Muscle of back (tissue), 11 donors: ENCODE results near the gene IL13. TPM values are rescaled to one million over a fixed set of nuclear protein-coding genes. Genes with fewer than 3 reads are reported as not detected.

Experiments
- DNase-seq, 3 donors: peaks; one replicate each; pipeline versions ENCODE4 v3.0.0 to v3.0.0-alpha.2; 2013
- polyA plus RNA-seq, 10 donors: library from polyadenylated mRNA; unstranded; fragments of 120-200 nt; gene quantifications; one replicate each; pipeline ENCODE4 v1.2.1, GENCODE V29; 2013; ENCODE audit not compliant: insufficient read length in 10 of 10

The IL13 gene
- polyA plus RNA-seq, 10 donors, result 0.16 to 0.41 (median 0.20) TPM; not detected in 7

DNA sequence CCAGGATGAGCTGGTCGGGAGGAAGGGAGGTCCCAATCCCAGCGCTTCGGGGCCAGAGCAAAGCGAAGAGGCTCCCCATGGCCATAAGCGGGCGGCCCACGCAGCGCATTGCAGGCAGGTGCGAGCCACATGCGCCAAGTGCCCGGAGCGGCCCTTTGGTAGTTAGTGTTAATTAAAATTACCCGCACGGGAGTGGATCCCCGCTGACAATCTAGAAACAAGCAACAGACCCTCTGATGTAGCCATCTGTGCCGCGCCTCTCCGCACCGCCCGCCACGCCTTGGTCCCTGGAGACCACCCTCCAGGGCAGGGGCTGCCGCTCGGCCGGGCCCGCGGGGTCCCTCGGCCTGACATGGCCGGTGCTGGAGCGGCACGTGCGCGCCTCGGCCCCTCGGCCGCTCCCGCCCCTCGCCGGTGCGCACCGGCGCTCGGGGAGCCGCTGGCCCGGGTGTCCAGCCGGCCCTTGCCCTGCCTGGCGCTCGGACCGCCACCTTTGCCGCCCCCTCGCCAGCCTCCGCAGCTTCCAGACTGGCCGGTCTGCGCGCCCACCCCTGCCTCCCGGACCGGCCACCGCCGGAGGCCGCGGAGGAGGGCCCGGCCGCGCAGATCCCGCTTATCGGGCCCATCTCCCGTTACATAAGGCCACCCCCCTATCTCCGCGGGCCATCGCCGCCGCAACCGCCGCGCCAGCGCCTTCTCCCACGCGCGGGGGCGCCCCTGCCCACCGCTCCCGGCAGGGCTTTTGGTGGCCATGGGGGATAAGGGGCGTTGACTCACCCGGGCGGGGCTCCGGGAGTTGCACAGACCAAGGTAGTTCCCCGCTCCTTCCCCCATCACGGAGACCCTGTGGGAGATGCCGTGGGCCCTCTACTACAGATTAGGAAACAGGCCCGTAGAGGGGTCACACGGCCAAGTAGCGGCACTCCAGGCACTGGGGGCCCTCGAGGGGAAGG lies 1.9 kb upstream of the IL13 start:
- peak in 2 of 3 donors; percentile 7 to 53 for DNase-seq

DNA sequence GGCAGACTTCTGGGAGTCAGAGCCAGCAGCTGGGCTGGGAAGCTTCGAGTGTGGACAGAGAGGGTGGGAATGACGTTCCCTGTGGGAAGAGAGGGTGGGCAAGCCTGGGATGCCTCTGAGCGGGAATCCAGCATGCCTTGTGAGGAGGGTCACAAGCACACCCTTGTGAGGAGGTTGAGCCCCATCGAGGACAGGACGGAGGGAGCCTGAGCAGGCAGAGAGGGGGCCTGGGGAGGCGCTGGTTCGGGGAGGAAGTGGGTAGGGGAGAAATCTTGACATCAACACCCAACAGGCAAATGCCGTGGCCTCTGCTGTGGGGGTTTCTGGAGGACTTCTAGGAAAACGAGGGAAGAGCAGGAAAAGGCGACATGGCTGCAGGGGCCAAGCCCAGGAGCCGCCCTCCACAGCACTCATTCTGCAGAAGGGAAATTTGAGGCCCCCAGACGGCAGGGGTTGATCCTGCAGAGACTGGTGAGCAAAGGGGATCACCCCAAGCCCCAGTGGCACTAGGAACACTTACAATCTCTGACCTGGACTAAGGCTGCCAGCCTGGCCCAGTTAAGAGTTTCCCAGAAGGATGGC lies 1.1 kb upstream of the IL13 start:
- DNase-seq, result no peak

DNA sequence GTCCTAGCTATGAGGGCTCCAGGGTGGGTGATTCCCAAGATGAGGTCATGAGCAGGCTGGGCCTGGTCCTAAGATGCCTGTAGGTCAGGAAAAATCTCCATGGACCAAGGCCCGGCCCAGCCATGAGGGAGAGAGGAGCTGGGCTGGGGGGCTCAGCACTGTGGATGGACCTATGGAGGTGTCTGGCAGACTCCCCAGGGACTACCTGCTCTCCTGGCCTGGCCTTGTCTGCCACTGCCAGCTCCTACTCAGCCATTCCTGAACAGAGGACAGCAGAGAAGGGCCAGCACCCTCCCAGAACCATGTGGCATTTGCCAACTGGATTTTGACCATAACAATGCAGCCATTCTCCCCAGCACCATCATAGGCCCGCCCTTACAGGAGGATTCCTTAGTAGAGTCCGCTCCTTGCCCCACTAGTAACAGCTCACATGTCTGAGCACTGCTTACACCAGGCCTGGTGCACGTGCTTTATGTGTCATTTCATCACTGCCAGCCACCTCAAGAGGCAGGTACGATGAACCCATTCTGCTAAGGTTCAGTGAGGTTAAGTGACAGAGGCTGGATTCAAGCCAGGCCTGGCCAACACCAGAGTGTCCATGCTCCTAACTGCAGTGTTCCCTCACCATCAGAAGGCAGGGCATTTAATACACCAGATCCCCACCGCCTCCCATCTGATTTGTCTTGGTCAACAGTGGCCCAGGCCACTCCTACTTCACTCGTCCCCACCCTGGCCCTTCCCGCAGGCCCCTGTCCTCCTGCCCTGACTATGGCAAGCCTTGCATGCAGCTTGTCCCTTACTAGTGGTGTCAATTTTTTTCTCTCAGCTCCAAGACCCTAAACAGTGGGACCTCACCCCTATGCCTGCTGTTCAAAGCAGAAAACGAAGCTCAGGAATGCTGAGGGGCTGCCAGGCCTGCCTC lies 669 bp downstream of the IL13 start:
- DNase-seq, result no peak

DNA sequence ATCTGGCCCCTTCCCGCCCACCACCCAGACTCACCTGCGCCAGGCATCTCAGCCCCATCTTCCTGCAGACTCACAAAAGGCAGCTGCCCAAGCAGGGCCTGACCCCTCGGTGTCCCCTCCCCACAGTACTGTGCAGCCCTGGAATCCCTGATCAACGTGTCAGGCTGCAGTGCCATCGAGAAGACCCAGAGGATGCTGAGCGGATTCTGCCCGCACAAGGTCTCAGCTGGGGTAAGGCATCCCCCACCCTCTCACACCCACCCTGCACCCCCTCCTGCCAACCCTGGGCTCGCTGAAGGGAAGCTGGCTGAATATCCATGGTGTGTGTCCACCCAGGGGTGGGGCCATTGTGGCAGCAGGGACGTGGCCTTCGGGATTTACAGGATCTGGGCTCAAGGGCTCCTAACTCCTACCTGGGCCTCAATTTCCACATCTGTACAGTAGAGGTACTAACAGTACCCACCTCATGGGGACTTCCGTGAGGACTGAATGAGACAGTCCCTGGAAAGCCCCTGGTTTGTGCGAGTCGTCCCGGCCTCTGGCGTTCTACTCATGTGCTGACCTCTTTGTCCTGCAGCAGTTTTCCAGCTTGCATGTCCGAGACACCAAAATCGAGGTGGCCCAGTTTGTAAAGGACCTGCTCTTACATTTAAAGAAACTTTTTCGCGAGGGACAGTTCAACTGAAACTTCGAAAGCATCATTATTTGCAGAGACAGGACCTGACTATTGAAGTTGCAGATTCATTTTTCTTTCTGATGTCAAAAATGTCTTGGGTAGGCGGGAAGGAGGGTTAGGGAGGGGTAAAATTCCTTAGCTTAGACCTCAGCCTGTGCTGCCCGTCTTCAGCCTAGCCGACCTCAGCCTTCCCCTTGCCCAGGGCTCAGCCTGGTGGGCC lies 1.9 kb downstream of the IL13 start:
- no peak for DNase-seq

DNA sequence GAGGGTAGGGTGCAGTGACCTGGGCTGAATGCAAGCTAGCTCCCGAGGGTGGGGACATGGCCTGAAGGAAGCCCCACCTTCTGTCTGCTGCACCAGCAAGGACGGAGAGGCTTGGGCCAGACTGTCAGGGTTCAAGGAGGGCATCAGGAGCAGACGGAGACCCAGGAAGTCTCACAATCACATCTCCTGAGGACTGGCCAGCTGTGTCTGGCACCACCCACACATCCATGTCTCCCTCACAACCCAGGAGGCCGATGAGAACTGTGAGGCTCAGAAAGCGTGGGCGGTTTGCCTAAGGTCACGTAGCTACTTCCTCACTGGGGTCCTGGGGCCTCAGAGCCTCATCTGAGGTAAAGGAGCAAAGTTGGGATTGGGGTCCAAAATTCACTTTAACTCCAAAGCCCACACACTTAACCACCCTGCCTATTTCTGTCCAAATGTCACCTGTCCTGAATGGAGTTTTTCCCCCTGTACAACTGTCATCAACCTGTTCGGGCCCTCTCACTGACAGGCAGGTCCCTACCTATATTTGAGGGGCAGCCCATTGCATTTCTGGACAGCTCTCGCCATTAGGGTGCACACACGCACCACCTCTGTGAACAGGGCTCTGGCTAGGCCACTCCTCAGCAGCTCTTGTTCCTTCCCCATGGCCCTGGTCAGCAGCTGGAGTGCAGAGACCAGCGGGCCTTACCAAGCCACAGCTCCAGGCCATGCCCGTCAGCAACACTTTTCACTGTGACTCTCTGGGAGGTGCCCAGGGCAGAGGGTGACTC lies 3.4 kb downstream of the IL13 start:
- no peak for DNase-seq

DNA sequence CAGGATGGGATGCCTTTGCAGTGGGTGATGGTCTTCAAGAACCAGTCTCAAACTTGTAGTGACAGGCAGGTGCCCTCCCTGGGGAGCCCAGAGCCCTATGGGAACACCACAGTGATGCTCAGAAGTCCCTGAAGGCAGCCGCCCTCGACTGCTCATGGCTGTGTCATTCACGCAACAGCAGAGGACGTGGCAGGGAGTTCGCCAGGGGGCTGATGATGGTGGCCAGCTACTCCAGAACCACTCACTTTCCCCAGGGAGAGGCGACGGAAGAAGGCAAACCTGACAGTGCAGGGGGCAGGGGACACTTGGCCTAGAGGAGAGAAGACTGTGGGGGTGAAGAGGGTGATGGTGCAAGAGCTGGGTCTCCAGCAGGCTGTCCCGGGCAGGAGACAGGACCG lies 4.0 kb downstream of the IL13 start:
- no peak for DNase-seq

DNA sequence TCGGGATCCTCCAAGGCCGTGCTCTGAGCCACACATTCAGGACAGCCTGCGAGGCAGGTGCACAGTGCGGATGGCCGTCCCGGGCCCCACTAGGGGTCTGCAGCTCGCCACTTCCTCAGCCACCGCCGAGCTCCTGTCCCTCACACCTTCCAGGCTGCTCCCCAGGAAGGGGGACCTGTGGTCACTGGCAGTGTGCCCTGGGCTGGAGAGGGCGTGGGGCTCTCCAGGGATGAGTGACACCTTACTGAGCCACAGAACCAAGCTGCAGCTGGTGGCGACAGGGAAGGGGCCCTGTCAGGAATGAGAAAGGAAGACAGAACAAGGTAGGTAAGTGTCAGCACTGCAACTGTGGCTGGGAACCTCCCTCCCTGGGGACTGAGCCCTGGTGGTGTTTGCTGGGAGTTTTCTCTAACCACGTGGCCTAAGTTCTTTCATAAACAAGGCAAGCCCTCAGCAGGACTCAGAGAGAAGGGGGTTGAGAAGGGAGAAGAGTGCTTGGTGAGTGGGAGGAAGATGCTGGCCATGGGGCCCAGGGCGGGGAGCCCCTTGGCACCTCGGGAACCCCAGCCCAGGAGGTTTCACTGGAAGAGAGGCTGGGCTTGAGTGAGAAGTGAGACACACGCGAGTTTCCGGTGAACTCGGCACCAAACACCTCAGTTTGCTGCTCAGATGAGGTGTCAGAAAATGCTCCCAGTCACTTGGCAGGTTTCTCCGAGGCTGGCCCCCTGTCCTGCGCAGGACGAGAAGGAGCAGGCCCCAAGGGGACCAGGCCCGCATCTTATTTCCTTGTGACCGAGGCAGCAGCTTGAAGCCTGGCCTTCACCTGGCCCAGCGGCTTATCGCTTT lies 5.2 kb downstream of the IL13 start:
- DNase-seq, result no peak

DNA sequence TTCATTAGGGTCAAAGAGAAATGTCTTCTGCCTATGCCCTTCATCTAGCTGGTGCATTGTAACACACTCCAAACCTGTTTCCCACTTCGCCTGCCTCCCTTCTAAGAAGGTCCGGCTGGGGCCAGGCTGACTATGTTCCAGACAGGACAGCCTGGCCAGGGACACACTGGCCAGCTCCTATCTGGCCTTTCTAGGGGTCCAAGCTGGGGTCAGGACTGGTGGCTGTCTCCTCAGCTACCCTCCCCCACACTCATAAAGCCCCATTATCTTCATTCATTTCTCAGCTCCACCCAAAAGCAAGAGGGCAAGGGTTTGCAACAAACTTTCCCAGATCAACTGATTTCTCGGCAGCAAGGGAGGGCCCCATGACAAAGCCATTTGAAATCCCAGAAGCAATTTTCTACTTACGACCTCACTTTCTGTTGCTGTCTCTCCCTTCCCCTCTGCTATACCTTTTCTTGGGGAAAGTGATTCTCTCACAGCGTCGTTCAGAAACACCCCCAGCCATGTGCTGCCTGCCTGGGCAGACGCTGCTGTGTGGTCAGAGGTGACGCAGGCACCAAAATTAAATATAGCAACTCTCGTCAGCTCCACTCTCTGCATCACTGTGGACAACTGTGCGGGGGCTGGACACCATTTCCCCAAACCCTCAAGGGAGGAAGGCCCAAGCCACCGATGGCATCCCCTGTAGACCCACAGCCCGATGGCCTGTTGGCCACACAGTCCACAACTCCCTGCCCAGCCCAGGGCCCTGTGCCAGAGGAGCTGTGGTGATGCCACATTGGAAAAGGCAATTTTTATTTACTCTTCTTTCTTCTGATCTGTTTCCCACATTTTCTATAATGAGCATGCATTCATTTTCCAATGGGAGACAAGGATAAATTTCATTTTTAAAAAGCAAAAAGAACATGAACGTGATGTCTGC lies 6.1 kb downstream of the IL13 start:
- no peak for DNase-seq

DNA sequence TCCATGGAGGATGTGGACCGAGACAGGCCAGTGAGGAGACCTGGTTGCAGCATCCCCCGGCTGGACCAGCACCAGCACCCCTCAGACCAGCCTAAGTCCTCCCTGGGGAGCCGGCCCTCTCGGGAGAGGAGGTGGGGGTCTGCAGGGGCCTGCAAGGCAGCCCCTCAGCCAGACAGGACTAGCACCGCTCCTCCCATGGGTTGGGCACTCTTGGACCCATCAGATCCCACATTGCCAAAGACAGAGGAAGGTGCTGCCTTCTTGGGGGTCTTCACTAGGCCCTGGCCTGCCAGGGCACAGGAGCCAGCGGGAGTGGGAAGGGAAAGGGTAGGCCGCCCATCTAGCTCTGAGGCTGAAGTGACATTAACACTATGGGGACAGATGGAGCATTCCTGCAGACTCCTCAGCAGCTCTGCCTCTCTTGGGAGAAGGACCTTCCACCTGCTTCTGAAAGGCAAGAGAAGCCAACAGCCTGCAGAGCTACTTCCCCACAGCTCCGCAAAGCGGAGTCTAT lies 6.8 kb downstream of the IL13 start:
- DNase-seq, result no peak

DNA sequence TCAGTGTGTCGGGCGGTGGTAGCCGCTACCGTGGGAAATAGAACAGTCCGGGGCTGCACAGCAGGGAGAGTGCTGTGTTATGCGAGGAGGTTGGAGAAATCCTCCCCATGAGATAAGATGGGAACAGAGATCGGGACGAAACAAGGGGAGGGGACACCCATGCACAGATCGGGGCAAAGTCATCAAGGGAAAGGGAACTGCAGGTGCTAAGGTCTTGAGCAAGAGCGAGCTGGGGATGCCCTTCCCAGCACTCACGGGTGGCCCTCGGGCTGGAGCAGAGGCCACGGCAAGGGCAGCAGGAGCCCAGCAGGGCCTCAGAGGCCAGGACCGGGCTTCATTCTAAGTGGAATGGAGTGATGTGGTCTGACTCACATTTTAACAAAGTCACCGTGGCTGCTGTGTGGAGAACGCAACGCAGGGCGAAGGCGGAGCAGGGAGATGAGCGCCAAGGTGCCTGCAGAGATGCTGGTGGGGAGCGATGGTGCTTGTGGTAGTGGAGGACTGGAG lies 7.7 kb downstream of the IL13 start:
- DNase-seq, result no peak

DNA sequence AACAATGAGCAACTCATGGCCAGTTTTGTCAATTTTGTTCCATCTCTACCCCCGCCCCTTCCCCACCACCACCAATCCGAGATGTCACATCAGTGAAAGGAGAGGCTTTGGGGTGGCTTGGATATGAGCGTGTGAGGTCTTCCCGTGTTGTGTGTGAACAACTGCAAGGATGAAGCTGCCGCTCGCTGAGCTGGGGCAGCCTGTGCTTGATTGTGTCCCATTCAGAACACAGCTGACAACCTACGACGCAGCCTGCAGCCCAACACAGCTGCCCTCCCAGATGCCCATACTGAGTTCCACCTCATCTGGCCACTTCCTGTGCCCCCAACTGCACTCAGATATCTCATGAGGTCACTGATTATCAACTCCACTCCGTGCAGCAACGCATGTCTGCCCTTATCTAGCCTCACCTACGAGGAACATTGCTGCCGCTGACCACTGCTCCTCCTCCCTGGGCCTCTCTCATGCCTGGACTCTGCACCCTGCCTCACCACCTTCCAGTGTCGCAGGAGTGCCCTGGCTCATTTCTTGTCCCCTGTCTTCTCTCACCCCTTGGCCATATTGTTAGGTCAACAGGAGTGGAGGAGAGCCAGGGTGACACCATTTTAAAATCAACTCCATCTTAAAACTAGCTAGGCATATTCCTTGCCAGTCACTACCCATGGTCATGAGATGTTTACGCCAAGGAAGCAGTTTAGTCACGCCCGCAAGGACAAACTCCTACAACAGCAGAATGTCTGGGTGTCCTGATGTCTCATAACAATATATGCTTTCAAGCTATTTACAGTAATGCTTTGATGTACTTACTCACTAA lies 8.5 kb downstream of the IL13 start:
- no peak for DNase-seq

DNA sequence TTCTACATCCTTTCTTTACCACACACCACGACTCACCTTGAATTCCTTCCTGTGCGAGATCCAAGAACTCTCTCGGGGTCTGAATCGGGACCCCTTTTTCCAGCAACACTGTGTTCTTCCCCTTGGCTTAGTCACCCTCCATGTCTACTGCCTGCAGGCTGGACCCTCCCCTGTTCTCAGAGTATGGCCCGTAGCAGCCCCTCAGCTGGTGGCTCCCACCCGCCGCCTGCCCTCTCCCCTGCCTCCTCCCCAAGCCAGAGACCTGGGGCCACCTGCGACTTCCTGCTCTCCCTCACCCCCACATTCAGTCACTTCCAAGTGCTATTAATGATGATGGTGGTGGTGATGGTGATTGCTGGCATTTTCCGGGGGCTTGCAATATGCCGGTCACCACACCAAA lies 9.3 kb downstream of the IL13 start:
- DNase-seq, result no peak

DNA sequence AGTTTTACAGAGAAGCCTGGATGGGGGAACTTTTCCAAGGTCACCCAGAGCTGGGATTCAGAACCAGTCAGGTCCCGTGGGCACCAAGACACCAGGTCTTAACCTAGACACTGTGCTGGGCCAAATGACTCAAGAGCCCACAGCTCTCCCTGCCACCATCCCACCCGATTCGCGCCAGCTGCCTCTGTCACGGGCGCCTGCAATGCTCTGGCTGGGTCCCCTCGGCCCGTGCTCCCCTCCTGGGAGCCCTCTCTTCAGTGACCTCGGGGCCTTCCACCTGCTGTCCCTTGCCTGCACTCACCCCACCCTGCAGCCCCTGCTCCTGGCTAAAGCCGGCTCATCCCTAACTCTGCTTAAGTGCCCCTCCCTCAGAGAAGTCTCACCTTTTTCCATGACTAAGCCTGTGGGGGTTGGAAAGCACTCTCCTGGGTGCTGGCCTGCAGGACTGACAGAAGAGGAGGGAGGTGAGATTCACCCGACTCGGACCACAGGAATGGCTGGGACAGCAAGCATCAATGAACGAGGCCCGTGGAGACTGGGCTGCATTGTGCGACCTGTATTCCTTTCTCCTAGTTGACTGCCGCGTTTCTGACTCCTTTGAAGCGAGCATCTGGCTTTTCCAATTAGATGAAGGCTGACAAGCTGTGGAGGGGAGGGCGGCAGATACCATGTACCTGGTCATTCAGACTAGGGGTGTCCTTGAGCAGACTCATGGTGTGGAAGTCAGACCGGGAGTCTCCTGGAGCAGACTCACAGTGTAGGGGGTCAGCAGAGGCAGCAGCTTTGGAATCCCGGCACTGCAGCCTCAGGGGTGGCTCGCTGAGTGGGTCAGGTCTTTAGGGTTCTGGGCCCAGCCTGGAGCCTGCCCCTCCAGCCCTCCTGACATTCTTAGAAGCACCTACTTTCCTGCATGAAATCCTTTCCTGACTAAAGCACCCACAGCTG lies 10.1 kb downstream of the IL13 start:
- no peak for DNase-seq

DNA sequence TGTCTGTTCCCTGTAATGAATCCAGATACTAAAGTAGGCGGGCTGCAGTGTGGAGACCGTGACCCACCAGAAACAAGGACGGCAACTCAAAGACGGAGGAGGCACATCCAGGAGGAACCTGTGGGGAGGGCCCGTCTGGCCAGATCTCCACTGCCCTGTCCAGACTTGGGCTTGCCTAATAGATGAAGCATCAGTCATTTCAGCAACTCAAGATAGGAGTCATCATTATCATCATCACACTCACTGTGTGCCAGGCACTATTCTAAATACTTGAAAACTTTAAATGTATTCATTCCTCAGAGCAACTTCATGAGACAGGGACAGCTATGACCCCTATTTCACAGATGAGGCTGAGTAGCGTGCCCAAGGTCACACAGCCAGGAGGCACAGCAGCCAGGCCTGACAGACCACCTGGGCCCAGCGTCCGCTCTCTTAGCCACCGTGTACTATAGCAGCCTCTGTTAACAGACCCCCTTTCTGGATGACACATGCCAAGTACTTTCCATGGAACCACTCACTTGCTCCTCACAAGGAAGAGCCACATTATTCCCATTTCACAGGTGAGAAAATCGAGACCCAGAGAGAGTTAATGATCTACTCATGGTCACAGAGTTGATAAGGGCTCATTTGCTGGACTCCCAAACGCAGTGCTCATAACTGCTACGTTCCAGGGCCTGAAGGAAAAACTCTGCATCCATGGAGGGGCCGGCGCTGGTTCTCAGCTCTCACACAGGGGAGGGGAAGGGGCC lies 10.9 kb downstream of the IL13 start:
- DNase-seq, result no peak

DNA sequence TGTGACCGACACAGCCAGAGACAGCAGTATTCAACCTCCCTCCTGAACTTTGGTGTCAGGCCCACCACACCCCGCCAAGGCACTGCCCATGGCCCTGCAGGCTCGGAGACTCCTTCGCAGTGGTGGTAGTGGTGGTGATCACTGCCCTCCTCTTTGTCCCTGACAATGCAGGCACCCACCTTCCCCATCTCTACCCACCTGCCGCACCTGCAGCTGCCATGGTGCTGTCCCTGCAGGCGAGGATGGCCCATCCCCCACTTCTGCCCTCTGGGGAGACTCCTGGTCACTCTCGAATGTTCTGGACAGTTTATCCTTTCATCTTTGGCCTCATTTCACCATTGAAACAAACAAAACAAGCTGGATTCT lies 11.5 kb downstream of the IL13 start:
- DNase-seq, result no peak
